KMS-11 (cell line): ENCODE data around the gene OR1M1.

Source experiments
- H2AFZ ChIP-seq: fragments of 200-600 bp; sonication (generic); 2 replicates; pipeline ENCODE4 v1.6.1; 2016; ENCODE audit warnings: antibody characterized with exemption, mixed run types, low read depth
- H3K27ac ChIP-seq: fragments of 200-600 bp; sonication (generic); 2 replicates; pipeline ENCODE4 v1.6.1; 2016; ENCODE audit warnings: mild to moderate bottlenecking, mixed run types
- H3K27me3 ChIP-seq: fragments of 200-600 bp; sonication (generic); 2 replicates; pipeline ENCODE4 v1.6.1; 2017; ENCODE audit warnings: mild to moderate bottlenecking, low read depth, mixed run types, moderate library complexity; ENCODE audit not compliant: insufficient read depth
- H3K36me3 ChIP-seq: fragments of 200-600 bp; sonication (generic); 2 replicates; pipeline ENCODE4 v1.6.1; 2017; ENCODE audit warnings: mild to moderate bottlenecking, mixed run types; ENCODE audit not compliant: insufficient read depth
- H3K4me1 ChIP-seq: fragments of 200-600 bp; sonication (generic); 2 replicates; pipeline ENCODE4 v1.6.1; 2016; ENCODE audit warnings: mild to moderate bottlenecking, low read depth, mixed run types; ENCODE audit not compliant: poor library complexity, severe bottlenecking
- H3K4me2 ChIP-seq: fragments of 200-600 bp; sonication (generic); 2 replicates; pipeline ENCODE4 v1.7.0; 2016; ENCODE audit warnings: mild to moderate bottlenecking, mixed run types
- H3K4me3 ChIP-seq: fragments of 200-600 bp; sonication (generic); IDR thresholded peaks from 2 replicates; pipeline ENCODE4 v1.6.1; 2017; ENCODE audit warnings: low read depth, low read length, mixed read lengths; ENCODE audit not compliant: insufficient read depth
- H3K79me2 ChIP-seq: fragments of 200-600 bp; sonication (generic); 2 replicates; pipeline ENCODE4 v1.6.1; 2016; ENCODE audit warnings: low read depth, mixed run types; ENCODE audit not compliant: insufficient read depth
- H3K9ac ChIP-seq: fragments of 200-600 bp; sonication (generic); 2 replicates; pipeline ENCODE4 v1.6.1; 2016; ENCODE audit warnings: mild to moderate bottlenecking, mixed run types
- H4K20me1 ChIP-seq: fragments of 200-600 bp; sonication (generic); 2 replicates; pipeline ENCODE4 v1.6.1; 2016; ENCODE audit warnings: mild to moderate bottlenecking, mixed run types; ENCODE audit not compliant: insufficient read depth
- CTCF ChIP-seq: fragments of 200-600 bp; sonication (generic); conservative IDR thresholded peaks from 2 replicates; pipeline ENCODE4 v1.6.1; 2017; ENCODE audit warnings: low read depth, mild to moderate bottlenecking, antibody characterized with exemption, low read length, moderate library complexity, mixed read lengths

The OR1M1 gene

GRCh38 chr19:9057505-9058258 lies 29.2 kb upstream of the OR1M1 start:
- Histone ChIP-seq H3K4me2 (no peak overlapping the region), H3K27ac (no peak overlapping the region), H3K9ac (no peak overlapping the region), H3K36me3 (no peaks in the 10 kb centered on the region), H3K79me2 (no peaks in the 10 kb centered on the region), H3K4me3 (no peak overlapping the region), H4K20me1 (no peaks in the 10 kb centered on the region), H2AFZ (no peak overlapping the region), H3K27me3 (peaks cover 8% of the 10 kb centered on the region; the same call in 1 of the 2 replicates), H3K4me1 (no peaks in the 10 kb centered on the region)
- no peak for TF ChIP-seq CTCF

DNA sequence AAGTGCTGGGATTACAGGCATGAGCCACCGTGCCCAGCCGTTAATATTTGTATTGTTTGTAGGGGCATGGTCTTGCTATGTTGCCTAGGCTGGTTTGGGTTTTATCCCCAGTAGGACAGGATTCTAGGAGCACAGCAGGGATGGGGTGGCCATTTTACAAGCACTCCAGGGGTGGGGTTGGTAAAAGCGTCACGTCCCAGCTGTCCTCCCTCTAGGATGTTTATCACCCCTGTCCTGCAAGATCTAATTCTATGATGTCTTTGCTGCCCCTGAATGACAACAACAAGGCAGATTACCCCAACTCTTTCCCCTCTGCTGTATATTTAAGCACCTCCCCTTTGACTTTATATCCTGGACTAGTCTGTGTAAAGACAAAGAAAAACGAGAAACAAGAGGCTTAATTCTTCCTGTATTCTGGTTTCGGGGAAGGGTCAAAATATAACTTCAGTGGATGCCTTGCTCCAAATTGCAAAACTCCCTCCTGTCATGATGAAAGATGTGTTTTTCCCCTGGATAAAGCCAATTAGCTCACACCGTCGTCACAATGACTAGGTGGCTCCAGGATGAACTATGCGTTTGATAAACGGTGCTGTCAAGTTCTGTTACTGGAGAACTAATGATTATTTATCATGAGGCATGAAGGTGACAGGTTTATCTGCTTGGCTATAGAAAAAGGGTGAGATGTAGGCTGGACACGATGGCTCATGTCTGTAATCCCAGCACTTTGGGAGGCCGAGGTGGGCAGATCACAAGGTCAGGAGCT lies 27.8 kb upstream of the OR1M1 start:
- no peak for TF ChIP-seq CTCF
- Histone ChIP-seq H3K4me1 (no peaks in the 10 kb centered on the region), H3K36me3 (no peaks in the 10 kb centered on the region), H3K27me3 (peaks cover 6% of the 10 kb centered on the region; the same call in 1 of the 2 replicates), H4K20me1 (no peaks in the 10 kb centered on the region), H3K4me3 (no peak overlapping the region), H3K79me2 (no peaks in the 10 kb centered on the region), H3K27ac (no peak overlapping the region), H3K9ac (no peak overlapping the region), H2AFZ (no peak overlapping the region), H3K4me2 (no peak overlapping the region)

DNA sequence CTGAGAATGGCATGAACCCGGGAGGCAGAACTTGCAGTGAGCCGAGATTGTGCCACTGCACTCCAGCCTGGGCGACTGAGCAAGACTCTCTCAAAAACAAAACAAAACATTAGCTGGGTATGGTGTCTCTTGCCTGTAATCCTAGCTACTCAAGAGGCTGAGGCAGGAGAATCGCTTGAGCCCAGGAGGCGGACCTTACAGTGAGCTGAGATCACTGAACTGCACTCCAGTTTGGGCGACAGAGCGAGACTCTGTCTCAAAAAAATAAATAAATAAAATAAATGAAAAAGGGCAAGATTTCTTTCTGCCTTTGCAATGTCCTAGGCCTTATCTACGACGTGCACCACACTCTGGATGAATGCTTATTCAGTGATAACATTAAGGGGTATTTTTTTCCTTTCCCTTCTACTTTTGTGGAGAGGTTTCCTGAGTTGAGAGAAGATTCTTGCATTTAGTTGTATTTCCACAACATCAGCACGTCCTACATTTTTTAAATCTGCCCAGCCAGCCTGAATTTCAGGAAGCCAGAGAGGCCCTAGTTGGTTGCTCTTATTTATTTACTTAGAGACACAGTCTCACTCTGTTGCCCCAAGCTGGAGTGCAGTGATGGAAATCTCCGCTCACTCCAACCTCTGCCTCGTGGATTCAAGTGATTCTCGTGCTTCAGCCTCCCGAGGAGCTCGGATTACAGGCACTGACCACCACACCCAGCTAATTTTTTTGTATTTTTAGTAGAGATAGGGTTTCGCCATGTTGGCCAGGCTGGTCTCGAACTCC lies 26.1 kb upstream of the OR1M1 start:
- Histone ChIP-seq H3K27ac (no peak overlapping the region), H3K4me2 (no peak overlapping the region), H3K9ac (no peak overlapping the region), H3K79me2 (no peaks in the 10 kb centered on the region), H2AFZ (no peak overlapping the region), H4K20me1 (no peaks in the 10 kb centered on the region), H3K4me3 (no peak overlapping the region), H3K4me1 (no peaks in the 10 kb centered on the region), H3K27me3 (peaks cover 2% of the 10 kb centered on the region; the same call in 1 of the 2 replicates), H3K36me3 (no peaks in the 10 kb centered on the region)
- TF ChIP-seq CTCF: no peak

DNA sequence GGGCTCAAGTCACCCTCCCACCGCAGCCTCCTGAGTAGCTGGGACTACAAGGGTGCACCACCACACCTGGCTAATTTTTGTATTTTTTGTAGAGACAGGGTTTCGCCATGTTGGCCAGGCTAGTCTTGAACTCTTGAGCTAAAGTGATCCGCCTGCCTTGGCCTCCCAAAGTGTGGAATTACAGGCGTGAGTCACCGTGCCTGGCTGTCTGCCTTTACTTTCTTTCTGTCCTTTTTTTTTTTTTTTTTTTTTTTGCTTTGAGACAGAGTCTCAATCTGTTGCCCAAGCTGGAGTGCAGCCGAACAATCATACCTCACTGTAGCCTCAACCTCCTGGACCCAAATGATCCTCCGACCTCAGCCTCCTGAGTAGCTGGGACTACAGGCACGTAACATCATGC lies 25.0 kb upstream of the OR1M1 start:
- H3K4me2 ChIP-seq: no peak overlapping the region
- H4K20me1 ChIP-seq: no peaks in the 10 kb centered on the region
- H2AFZ ChIP-seq: no peak overlapping the region
- no peak overlapping the region for H3K4me3 ChIP-seq
- H3K4me1 ChIP-seq: no peaks in the 10 kb centered on the region
- H3K27ac ChIP-seq: no peak overlapping the region
- TF ChIP-seq CTCF: no peak
- H3K27me3 ChIP-seq: peaks cover 4% of the 10 kb centered on the region; the same call in 1 of the 2 replicates
- no peaks in the 10 kb centered on the region for H3K36me3 ChIP-seq
- no peak overlapping the region for H3K9ac ChIP-seq
- no peaks in the 10 kb centered on the region for H3K79me2 ChIP-seq
